DOHH2 (cell line): ENCODE results near the gene SLC35F4.

Experiments
- H3F3A ChIP-seq: fragments of 200-600 bp; sonication (generic), shearing (Covaris generic); 2 replicates; pipeline ENCODE4 v1.6.0; 2016; ENCODE audit warnings: antibody characterized with exemption, mild to moderate bottlenecking; ENCODE audit not compliant: control insufficient read depth, insufficient read depth
- H3K27ac ChIP-seq: fragments of 200-600 bp; sonication (generic); 2 replicates; pipeline ENCODE4 v1.5.1; 2014; ENCODE audit warnings: low read depth, mild to moderate bottlenecking, low read length, moderate library complexity
- H3K27me3 ChIP-seq: fragments of 200-600 bp; sonication (generic); 2 replicates; pipeline ENCODE4 v1.6.1; 2014; ENCODE audit warnings: mild to moderate bottlenecking, low read length, mixed read lengths; ENCODE audit not compliant: control insufficient read depth
- H3K36me3 ChIP-seq: fragments of 200-600 bp; sonication (generic); 2 replicates; pipeline ENCODE4 v1.6.1; 2014; ENCODE audit warnings: mild to moderate bottlenecking, low read length, moderate library complexity, mixed read lengths; ENCODE audit not compliant: control insufficient read depth
- H3K4me1 ChIP-seq: fragments of 200-600 bp; sonication (generic); 2 replicates; pipeline ENCODE4 v1.6.1; 2014; ENCODE audit warnings: mild to moderate bottlenecking, low read length, mixed read lengths; ENCODE audit not compliant: control insufficient read depth
- H3K4me2 ChIP-seq: fragments of 200-600 bp; sonication (generic); 2 replicates; pipeline ENCODE4 v1.6.0; 2014; ENCODE audit warnings: mild to moderate bottlenecking, low read length, moderate library complexity
- H3K4me3 ChIP-seq: fragments of 200-600 bp; sonication (generic); 2 replicates; pipeline ENCODE4 v1.5.1; 2014; ENCODE audit warnings: mild to moderate bottlenecking, low read length, mixed read lengths
- H3K79me2 ChIP-seq: fragments of 200-600 bp; sonication (generic); 2 replicates; pipeline ENCODE4 v1.6.1; 2014; ENCODE audit warnings: mild to moderate bottlenecking, low read length, mixed read lengths; ENCODE audit not compliant: control insufficient read depth
- H3K9me2 ChIP-seq: fragments of 200-600 bp; sonication (generic); replicated peaks from 2 replicates; pipeline ENCODE4 v1.6.1; 2014; ENCODE audit warnings: mild to moderate bottlenecking, low read length, mixed read lengths; ENCODE audit not compliant: control insufficient read depth
- H3K9me3 ChIP-seq: fragments of 200-600 bp; sonication (generic); 2 replicates; pipeline ENCODE4 v1.6.1; 2014; ENCODE audit warnings: antibody characterized with exemption, low read length, mixed read lengths; ENCODE audit not compliant: control insufficient read depth, insufficient read depth
- H4K20me1 ChIP-seq: fragments of 200-600 bp; sonication (generic); 2 replicates; pipeline ENCODE4 v1.6.0; 2014; ENCODE audit warnings: low read depth, mild to moderate bottlenecking, antibody characterized with exemption, low read length, moderate library complexity; ENCODE audit not compliant: control insufficient read depth, insufficient read depth
- EZH2phosphoT487 ChIP-seq: fragments of 200-600 bp; sonication (generic); IDR thresholded peaks from 2 replicates; pipeline ENCODE4 v1.6.1; 2017; ENCODE audit warnings: borderline replicate concordance, mild to moderate bottlenecking, antibody characterized with exemption, low read length, moderate library complexity, mixed read lengths
- TF ChIP-seq, protein P1 (sequence below): fragments of 200-600 bp; sonication (generic); IDR thresholded peaks from one replicate; pipeline ENCODE4 v1.5.1; 2014; ENCODE audit warnings: antibody characterized with exemption, mild to moderate bottlenecking, low read depth, low read length; ENCODE audit not compliant: poor library complexity, severe bottlenecking

Gene SLC35F4

DNA sequence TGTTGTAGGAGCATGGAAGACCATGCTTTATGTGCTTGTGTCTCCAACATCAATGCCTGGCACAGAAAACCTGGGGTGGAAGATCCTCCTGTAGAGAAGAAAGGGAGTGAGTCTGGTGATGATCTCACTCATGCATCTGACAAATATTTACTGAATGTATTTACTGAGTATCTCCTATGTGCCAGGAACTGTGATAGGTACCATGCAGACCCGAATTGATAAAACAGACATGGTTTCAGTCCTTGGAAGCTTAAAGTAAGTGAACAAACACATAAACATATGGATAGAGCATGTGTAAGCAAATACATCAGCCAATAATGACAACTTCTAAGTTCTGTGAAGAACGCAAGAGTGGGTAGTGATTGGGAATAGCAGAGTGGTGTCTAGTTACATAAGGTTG lies 255.3 kb downstream of the SLC35F4 start:
- Histone ChIP-seq H3K4me2 (no peak overlapping the region), H3F3A (no peaks in the 10 kb centered on the region), H3K27me3 (no peaks in the 10 kb centered on the region), H3K79me2 (no peaks in the 10 kb centered on the region), H3K9me2 (no peaks in the 10 kb centered on the region), H3K36me3 (no peaks in the 10 kb centered on the region), H3K9me3 (no peaks in the 10 kb centered on the region), H3K27ac (no peak overlapping the region), H3K4me3 (no peak overlapping the region), H3K4me1 (no peaks in the 10 kb centered on the region), H4K20me1 (no peaks in the 10 kb centered on the region)
- TF ChIP-seq, protein P1, sequence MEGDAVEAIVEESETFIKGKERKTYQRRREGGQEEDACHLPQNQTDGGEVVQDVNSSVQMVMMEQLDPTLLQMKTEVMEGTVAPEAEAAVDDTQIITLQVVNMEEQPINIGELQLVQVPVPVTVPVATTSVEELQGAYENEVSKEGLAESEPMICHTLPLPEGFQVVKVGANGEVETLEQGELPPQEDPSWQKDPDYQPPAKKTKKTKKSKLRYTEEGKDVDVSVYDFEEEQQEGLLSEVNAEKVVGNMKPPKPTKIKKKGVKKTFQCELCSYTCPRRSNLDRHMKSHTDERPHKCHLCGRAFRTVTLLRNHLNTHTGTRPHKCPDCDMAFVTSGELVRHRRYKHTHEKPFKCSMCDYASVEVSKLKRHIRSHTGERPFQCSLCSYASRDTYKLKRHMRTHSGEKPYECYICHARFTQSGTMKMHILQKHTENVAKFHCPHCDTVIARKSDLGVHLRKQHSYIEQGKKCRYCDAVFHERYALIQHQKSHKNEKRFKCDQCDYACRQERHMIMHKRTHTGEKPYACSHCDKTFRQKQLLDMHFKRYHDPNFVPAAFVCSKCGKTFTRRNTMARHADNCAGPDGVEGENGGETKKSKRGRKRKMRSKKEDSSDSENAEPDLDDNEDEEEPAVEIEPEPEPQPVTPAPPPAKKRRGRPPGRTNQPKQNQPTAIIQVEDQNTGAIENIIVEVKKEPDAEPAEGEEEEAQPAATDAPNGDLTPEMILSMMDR, result no peak
- no peak for TF ChIP-seq EZH2phosphoT487

- no peaks in the 10 kb centered on the region for H3F3A ChIP-seq
- no peaks in the 10 kb centered on the region for H3K9me3 ChIP-seq
- no peak overlapping the region for H3K4me3 ChIP-seq
- H4K20me1 ChIP-seq, result no peaks in the 10 kb centered on the region
- no peaks in the 10 kb centered on the region for H3K36me3 ChIP-seq
- no peaks in the 10 kb centered on the region for H3K79me2 ChIP-seq
- TF ChIP-seq, protein P1, result no peak
- no peak for TF ChIP-seq EZH2phosphoT487
- H3K4me1 ChIP-seq, result no peaks in the 10 kb centered on the region
- H3K27me3 ChIP-seq, result no peaks in the 10 kb centered on the region
- H3K9me2 ChIP-seq, result no peaks in the 10 kb centered on the region
- no peak overlapping the region for H3K27ac ChIP-seq
- H3K4me2 ChIP-seq, result no peak overlapping the region
Measured at GRCh38 chr14:57609192-57610075, 256.5 kb downstream of the SLC35F4 start.

DNA sequence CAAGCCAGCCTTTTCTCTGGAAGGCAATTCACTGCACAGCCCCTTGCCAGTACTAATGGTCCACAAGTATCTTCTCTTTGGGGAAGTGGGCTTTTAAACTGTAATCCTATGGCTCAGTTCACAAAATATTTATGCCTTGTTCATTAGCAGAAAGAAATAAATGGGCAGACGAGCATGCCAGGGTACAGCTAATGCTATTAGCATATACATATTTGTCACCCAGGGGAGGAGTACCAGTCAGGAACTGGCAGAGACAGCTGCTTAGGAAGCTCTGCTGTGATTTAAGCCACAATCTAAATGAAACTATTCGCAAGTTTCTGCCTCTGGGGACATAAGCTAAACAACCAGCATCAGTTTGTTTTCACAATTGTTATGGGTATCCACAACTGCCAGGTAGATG lies 258.8 kb downstream of the SLC35F4 start:
- no peaks in the 10 kb centered on the region for H3K36me3 ChIP-seq
- TF ChIP-seq EZH2phosphoT487, result no peak
- TF ChIP-seq, protein P1, result no peak
- no peaks in the 10 kb centered on the region for H3K79me2 ChIP-seq
- H3K27me3 ChIP-seq, result no peaks in the 10 kb centered on the region
- no peaks in the 10 kb centered on the region for H4K20me1 ChIP-seq
- no peaks in the 10 kb centered on the region for H3K4me1 ChIP-seq
- H3F3A ChIP-seq, result no peaks in the 10 kb centered on the region
- H3K9me2 ChIP-seq, result no peaks in the 10 kb centered on the region
- no peaks in the 10 kb centered on the region for H3K9me3 ChIP-seq
- no peak overlapping the region for H3K4me3 ChIP-seq
- no peak overlapping the region for H3K27ac ChIP-seq
- H3K4me2 ChIP-seq, result no peak overlapping the region
